ENCODE results near the gene ZBTB45. TPM values are rescaled to one million over a fixed set of nuclear protein-coding genes. Genes with fewer than 3 reads are reported as not detected.

Gene ZBTB45
- total RNA-seq, 4 donors from 2014 or later, result 13.3 to 30.5 (median 18.4) TPM

- intact Hi-C loops (cut with DNase I; ENCODE audit: low total_unique reads), result no loop called here
- WGBS, 2 donors, result 0% methylated on average over 35 to 46 of the region's 92 CpGs
- peak within 1 kb of the TSS; percentile 89 for H3K4me3 ChIP-seq (ENCODE audit: low read depth, poor library complexity, severe bottlenecking)
- DNase-seq (ENCODE audit: low spot score in 2 of 2), result peak; percentile 98 to 100
- TF ChIP-seq POLR2A (IDR thresholded peaks at IDR 0.05) (no peak), CTCF (IDR thresholded peaks at IDR 0.05) (no peak)
Observed at GRCh38 chr19:58466760-58467589, 52.6 kb downstream of the ZBTB45 start, which contains the start of gene ZNF324. TSS of gene ZNF324 (plus strand) at chr19:58467080. CDS start at chr19:58469186, 2,106 bp downstream.

- H3K4me3 ChIP-seq (ENCODE audit: low read depth, poor library complexity, severe bottlenecking), result no peak overlapping the region
- no peak for DNase-seq (ENCODE audit: low spot score in 2 of 2)
- TF ChIP-seq POLR2A (IDR thresholded peaks at IDR 0.05) (no peak), CTCF (IDR thresholded peaks at IDR 0.05) (no peak)
- intact Hi-C loops (cut with DNase I; ENCODE audit: low total_unique reads), result no loop called here
- WGBS, 2 donors, result 36 to 39% methylated on average over 19 to 20 of the region's 20 CpGs
Observed at GRCh38 chr19:58466089-58466759, 53.4 kb downstream of the ZBTB45 start.

Small RNA genes lying within 50 kb of the gene (microRNA-seq; reads per million reads assigned to microRNA genes)
- 0 to 0.57 reads per million in 2 donors for gene MIR6807 (ENCODE audit: borderline number of aligned reads in 1 of 2, borderline replicate concordance in 2 of 2)

Other genes with a start within 250 kb of the ZBTB45 start
- gene ZNF8, start 240.9 kb downstream of the ZBTB45 start, total RNA-seq, result 10 to 100 TPM in 1 of 4 donors, 1 to 10 TPM in 3; 3.0 to 12.8 (median 8.9) TPM
- gene ERVK3-1, start 214.4 kb downstream of the ZBTB45 start, total RNA-seq, result 10 to 100 TPM; 23.3 to 50.1 (median 33.4) TPM
- gene ZSCAN22, start 192.8 kb downstream of the ZBTB45 start, total RNA-seq, result 1 to 10 TPM; 4.8 to 7.7 (median 5.4) TPM
- 10 to 100 TPM in 2 of 4 donors, 1 to 10 TPM in 2; 4.8 to 16.8 (median 9.2) TPM for gene A1BG, start 166.3 kb downstream of the ZBTB45 start, total RNA-seq
- 1 to 10 TPM; 1.4 to 3.1 (median 1.5) TPM for gene ZNF497, start 157.1 kb downstream of the ZBTB45 start, total RNA-seq
- 10 to 100 TPM in 2 of 4 donors, 1 to 10 TPM in 2; 4.7 to 12.0 (median 8.5) TPM for gene ZNF837, start 138.8 kb downstream of the ZBTB45 start, total RNA-seq
- 1,000 to 10,000 TPM; 1,758 to 2,840 (median 2,497) TPM for gene RPS5, start 132.5 kb downstream of the ZBTB45 start, total RNA-seq
- 10 to 100 TPM; 30.4 to 62.7 (median 42.7) TPM for gene RNF225, start 124.2 kb downstream of the ZBTB45 start, total RNA-seq
- 10 to 100 TPM; 16.9 to 28.6 (median 23.4) TPM for gene ZNF584, start 111.2 kb downstream of the ZBTB45 start, total RNA-seq
- gene ZNF132, start 79.7 kb downstream of the ZBTB45 start, total RNA-seq, result 1 to 10 TPM; 2.2 to 4.5 (median 2.8) TPM
- gene ZNF324B, start 68.2 kb downstream of the ZBTB45 start, total RNA-seq, result 10 to 100 TPM; 15.4 to 21.2 (median 16.6) TPM
- 10 to 100 TPM; 23.3 to 32.0 (median 29.4) TPM for gene ZNF324, start 52.7 kb downstream of the ZBTB45 start, total RNA-seq
- 10 to 100 TPM; 14.7 to 29.8 (median 22.8) TPM for gene ZNF446, start 43.5 kb downstream of the ZBTB45 start, total RNA-seq
- gene SLC27A5, start 7.8 kb downstream of the ZBTB45 start, total RNA-seq, result 10 to 100 TPM in 1 of 4 donors, 1 to 10 TPM in 3; 4.8 to 11.7 (median 8.1) TPM
- 100 to 1,000 TPM; 225 to 412 (median 265) TPM for gene TRIM28, start 24.3 kb upstream of the ZBTB45 start, total RNA-seq
- 100 to 1,000 TPM; 104 to 129 (median 118) TPM for gene CHMP2A, start 35.3 kb upstream of the ZBTB45 start, total RNA-seq
- 10 to 100 TPM; 14.8 to 37.0 (median 23.6) TPM for gene UBE2M, start 38.8 kb upstream of the ZBTB45 start, total RNA-seq
- gene MZF1, start 53.5 kb upstream of the ZBTB45 start, total RNA-seq, result 10 to 100 TPM; 14.8 to 34.7 (median 27.6) TPM

Data from lower leg skin (tissue), 4 donors.